Dermis blood vessel endothelial cell (primary cell): ENCODE measurements around the gene CLEC18B. TPM values are rescaled to one million over a fixed set of nuclear protein-coding genes. Genes with fewer than 3 reads are reported as not detected.
"Not testable (repeated sequence)": the region's sequence is repeated elsewhere in the genome, so short reads cannot be mapped to it uniquely, and the experiment has no call there.

Source experiments
- DNase-seq: peaks from one replicate; pipeline ENCODE4 v3.0.0; 2010
- total RNA-seq: library from RNA; depleted of rRNA; stranded (reverse); fragments of >200 nt; gene quantifications from 2 replicates; pipeline ENCODE4 v1.2.3, GENCODE V29; 2014

CLEC18B gene
- total RNA-seq, 1 donor from 2014 or later, result not detected

GRCh38 chr16:74443624-74444346, 22.5 kb upstream of the CLEC18B start:
- DNase-seq, result not testable (repeated sequence)

- no peak for DNase-seq
Observed at GRCh38 chr16:74439685-74440084, 18.4 kb upstream of the CLEC18B start.

DNA sequence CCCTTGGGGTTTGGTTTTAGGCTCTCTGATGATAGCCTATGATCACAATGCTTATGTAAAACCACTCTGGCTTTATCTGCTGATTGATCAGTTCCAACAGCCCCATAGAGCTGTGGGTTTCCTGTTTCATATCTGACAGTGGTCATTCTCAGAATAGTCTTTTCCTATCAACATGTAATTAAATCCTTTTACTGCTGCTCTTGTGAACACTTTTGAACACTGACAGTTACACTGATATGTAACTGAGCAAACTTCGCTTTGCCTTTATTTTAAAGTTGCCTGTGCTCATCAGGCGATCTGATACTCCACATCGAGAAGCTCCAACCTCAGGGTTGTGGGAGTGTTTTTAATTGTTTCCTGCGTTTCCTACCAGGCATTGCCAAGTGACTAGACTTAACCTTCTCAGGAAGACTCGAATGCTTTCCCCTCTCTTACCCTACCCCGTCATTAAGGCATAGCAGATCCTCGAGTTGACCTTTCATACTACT, 17.3 kb upstream of the CLEC18B start:
- peak; percentile 55 for DNase-seq

DNA sequence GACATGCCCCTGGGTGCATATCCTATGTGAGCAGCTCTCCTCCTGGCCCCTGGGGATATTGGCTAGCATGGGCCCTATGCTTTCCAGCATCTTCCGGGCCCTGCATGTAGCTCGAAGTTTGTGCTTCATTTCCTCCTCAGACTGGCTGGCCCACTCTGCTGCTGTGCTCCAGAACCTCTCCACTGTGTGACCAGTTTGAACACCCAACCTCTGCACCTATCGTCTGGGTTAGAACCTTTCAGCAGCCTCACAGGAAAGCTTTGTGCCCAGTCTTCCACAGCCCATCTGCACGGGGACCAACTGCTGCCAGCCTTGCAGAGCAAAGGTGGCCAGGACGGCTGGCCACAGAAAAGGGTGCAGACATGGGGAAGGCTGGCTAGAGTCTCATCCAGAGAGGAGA, 10.2 kb upstream of the CLEC18B start:
- DNase-seq, result no peak

GRCh38 chr16:74430036-74430712, 8.9 kb upstream of the CLEC18B start:
- peak; percentile 58 for DNase-seq

DNA sequence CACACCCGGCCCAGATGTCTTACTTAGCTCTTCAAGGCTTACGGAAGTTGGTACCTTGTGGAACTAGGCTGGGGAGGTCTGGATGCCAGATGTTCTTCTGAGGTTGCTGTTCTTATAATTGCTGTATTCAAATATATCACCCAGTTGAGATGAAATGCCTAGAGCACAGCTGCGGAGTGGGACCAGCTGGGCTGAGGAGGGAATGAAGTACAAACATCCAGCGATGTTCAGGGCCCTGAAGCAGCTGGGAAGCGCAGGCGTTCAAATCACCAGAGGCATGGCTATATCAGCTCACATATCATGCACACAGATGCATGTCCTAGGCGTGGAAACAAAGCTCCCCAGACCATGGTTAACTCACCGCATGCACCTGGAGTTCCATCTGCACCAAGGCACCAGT, 7.2 kb upstream of the CLEC18B start:
- DNase-seq, result not testable (repeated sequence)

DNA sequence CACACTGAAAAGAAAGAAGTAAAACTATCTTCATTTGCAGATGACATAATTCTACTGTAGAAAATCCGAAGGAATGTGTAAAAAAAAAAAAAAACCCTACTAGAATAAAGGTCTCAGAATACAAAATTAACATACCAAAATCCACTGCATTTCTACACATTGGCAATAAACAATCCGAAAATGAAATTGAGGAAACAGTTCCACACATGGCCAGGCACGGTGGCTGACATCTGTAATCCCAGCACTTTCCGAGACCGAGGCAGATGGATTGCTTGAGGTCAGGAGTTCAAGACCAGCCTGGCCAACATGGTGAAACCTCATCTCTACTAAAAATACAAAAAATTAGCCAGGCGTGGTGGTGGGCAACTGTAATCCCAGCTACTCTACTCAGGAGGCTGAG, 4.5 kb upstream of the CLEC18B start:
- not testable (repeated sequence) for DNase-seq

DNA sequence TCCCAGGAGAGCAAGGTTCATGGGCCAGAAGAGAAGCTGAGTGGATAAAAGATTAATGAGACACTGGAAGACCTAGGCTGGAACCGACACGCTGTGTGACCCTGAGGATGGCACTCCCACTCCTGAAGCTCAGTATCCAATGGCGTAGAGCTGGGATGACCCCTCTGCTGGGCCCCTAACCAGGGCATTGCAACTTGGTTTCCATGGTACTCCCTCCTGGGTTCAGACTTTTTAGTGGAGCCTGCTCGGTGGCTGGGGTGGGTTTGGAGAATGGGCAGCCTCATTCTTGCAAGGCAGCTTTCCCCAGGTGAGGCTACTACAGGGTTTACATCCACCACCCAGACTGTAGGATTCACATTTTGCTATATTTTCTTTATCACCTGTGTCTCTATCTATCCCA, 2.4 kb upstream of the CLEC18B start:
- not testable (repeated sequence) for DNase-seq

GRCh38 chr16:74422086-74422485, 808 bp upstream of the CLEC18B start:
- not testable (repeated sequence) for DNase-seq

- not testable (repeated sequence) for DNase-seq
Observed at GRCh38 chr16:74421482-74421785, 156 bp upstream of the CLEC18B start.

DNA sequence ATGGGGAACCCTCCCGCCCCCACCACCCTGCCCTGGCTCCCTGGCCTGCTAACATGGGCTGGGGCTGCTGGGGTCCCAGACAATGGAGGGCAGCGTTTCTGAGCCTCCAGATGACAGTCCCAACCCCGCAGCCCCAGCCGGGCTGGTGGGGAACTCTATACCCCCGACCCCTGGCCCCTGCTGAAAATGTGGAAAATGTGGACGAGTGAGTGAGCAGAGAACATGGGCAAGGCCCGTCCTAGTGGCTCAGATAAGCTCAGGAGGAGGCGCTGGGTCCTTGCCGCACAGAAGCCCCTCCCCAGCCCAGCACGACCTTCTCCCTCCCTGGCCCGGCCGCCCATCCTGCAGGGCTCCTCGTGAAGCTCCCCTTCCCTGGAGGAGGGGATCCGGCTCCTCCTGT, 1.5 kb downstream of the CLEC18B start:
- DNase-seq, result not testable (repeated sequence)

GRCh38 chr16:74417897-74418296, 3.4 kb downstream of the CLEC18B start:
- not testable (repeated sequence) for DNase-seq

- not testable (repeated sequence) for DNase-seq
Observed at GRCh38 chr16:74413920-74414319, 7.4 kb downstream of the CLEC18B start.

DNA sequence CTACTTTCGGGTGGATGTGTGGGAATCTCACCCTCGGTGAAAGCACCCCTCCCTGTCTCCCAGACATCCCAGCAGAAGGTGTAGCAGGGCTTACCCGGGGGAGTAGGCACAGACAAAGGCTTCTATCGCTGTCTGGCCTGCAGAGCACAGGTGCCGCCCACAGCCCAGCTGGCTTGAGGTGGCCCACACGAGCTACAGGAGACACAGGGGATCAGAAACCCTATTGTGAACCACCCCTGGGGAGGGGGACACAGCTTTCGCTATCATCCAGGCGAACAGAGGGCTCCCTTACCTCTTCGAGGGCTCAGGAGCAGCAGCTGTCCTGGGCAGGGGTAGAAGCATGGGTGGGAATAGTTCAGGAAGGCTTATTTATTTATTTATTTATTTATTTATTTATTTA, 7.8 kb downstream of the CLEC18B start:
- DNase-seq, result not testable (repeated sequence)

GRCh38 chr16:74412775-74413390, 8.4 kb downstream of the CLEC18B start:
- not testable (repeated sequence) for DNase-seq

- not testable (repeated sequence) for DNase-seq
Observed at GRCh38 chr16:74412138-74412774, 9.0 kb downstream of the CLEC18B start.

DNA sequence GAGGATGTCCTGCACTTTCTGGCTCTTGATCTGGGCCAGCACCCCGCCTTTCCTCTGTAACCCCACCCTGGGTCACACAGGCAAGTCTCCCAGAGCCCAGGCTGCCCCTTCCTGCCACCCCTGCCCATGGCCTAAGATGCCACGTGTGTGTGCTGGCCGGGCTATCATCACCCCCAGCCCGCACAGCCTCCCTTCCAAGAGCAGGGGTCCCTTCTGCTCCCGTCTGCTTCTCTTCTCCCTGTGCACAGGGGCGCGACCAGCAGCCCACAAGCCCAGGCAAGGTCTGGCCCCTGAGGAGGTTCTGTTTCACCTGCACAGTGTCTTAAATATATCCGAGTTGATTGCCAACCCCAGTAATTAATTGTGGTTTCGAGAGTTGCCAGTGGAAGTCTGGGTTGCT, 10.3 kb downstream of the CLEC18B start:
- not testable (repeated sequence) for DNase-seq

DNA sequence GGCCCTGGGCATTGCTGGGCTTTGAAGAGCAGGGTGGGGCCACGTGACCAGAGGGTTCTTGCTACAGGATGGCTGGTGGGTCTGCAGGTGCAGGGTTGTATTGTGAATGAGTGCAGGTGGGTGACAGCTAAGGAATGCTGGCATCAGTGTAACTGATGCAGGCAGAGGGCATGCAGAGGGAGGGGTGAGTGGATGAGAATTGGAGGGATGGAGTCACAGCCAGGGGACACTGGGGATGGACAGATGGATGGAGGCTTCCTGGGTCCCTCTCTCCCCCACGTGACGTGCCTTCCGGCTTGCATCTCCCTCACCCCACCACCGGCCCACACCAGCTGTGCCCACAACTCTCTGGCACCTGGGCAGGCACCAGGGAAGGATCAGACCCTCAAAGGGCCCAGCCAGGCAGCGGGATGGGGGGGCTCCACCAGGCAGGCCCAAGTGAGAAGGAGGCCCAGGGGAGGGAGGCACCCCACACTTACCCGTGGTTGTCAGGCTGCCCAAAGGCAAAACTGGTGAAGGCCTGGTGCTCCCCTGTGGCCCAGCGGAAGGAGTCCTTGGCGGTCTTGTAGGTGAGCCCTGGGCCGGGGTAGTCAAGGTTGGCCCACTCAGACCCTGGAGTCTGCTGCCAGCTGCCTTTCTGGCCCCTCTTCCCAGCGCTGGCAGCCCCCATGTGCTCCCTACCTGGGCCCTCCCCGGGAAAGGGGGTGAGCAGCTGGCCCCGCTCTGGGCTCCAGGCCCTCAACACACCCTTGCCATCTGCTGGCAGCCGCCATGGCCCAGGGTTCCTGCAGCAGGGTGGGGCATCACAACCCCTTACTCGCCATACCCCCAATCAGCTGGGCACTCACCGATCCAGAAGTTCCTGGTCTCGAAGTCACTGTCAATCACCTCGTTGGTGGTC, 11.0 kb downstream of the CLEC18B start:
- DNase-seq, result not testable (repeated sequence)

- DNase-seq, result not testable (repeated sequence)
Observed at GRCh38 chr16:74409185-74409981, 11.9 kb downstream of the CLEC18B start.

DNA sequence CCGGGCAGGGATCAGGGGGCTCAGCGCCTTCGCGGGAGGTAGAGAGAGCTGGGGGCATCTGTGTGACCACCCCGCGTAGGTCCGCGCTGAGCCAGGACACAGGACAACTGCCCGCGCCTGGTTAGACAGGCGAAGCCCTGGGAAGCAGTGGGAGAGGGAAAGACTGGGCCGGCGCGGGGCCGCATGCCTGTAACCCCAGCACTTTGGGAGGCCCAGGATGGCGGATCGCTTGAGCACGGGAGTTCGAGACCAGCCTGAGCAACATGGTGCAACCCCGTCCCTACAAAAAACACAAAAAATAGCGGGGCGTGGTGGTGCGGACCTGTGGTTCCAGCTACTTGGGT, 13.9 kb downstream of the CLEC18B start:
- DNase-seq, result peak; percentile 24
